CD14-positive monocyte (primary cell): ENCODE data around the gene RASA2. TPM values are rescaled to one million over a fixed set of nuclear protein-coding genes. Genes with fewer than 3 reads are reported as not detected.

ENCODE experiments used
- DNase-seq, 3 donors: peaks; one replicate each; pipeline ENCODE4 v3.0.0-alpha.2; 2011 to 2022
- H2AFZ ChIP-seq: 2 replicates; pipeline ENCODE4 v1.6.0; 2012; ENCODE audit warnings: mild to moderate bottlenecking, low read depth, low read length, inconsistent platforms; ENCODE audit not compliant: insufficient read depth, poor library complexity, severe bottlenecking
- H3K27ac ChIP-seq, 2 donors: 1 replicate in 1 of 2; 2 replicates in 1 of 2; pipeline ENCODE4 v1.5.1; 2012 to 2013; ENCODE audit warnings: low read length in 2 of 2, control low read depth in 1 of 2, inconsistent platforms in 1 of 2, low read depth in 1 of 2, mild to moderate bottlenecking in 1 of 2
- H3K27me3 ChIP-seq, 2 donors: one replicate each; pipeline versions ENCODE4 v1.6.0 to v1.6.1; 2011 to 2013; ENCODE audit warnings: low read length in 2 of 2; ENCODE audit not compliant: control insufficient read depth in 2 of 2, insufficient read depth in 2 of 2
- H3K36me3 ChIP-seq, 2 donors: replicated peaks in 1 of 2; 1 replicate in 1 of 2; 2 replicates in 1 of 2; pipeline versions ENCODE4 v1.5.1 to v1.6.1; 2012 to 2013; ENCODE audit warnings: low read length in 2 of 2, control low read depth in 1 of 2, inconsistent platforms in 1 of 2, mild to moderate bottlenecking in 1 of 2; ENCODE audit not compliant: insufficient read depth in 2 of 2, control insufficient read depth in 1 of 2
- H3K4me1 ChIP-seq, 2 donors: 1 replicate in 1 of 2; 2 replicates in 1 of 2; pipeline versions ENCODE4 v1.5.1 to v1.6.1; 2012 to 2013; ENCODE audit warnings: low read length in 2 of 2, control low read depth in 1 of 2, inconsistent platforms in 1 of 2, mild to moderate bottlenecking in 1 of 2, moderate library complexity in 1 of 2; ENCODE audit not compliant: insufficient read depth in 2 of 2, control insufficient read depth in 1 of 2
- H3K4me2 ChIP-seq: replicated peaks from 2 replicates; pipeline ENCODE3; 2012; ENCODE audit warnings: low read length, moderate library complexity, mild to moderate bottlenecking; ENCODE audit not compliant: poor library complexity, severe bottlenecking; ENCODE audit errors: extremely low read depth
- H3K4me3 ChIP-seq, 3 experiments: fragments of 200-600 bp in 1 of 3; sonication (generic) in 1 of 3; replicated peaks in 1 of 3; 1 replicate in 2 of 3; 2 replicates in 1 of 3; pipeline ENCODE4 v1.5.1; 2011 to 2013; ENCODE audit warnings: low read length in 3 of 3, mild to moderate bottlenecking in 3 of 3, control low read depth in 2 of 3, low read depth in 2 of 3, inconsistent platforms in 1 of 3, moderate library complexity in 1 of 3
- H3K79me2 ChIP-seq: 2 replicates; pipeline ENCODE4 v1.6.0; 2012; ENCODE audit warnings: mild to moderate bottlenecking, control low read depth, inconsistent platforms, low read length, moderate library complexity; ENCODE audit not compliant: insufficient read depth
- H3K9ac ChIP-seq: 2 replicates; pipeline ENCODE4 v1.6.0; 2017; ENCODE audit warnings: low read length, mild to moderate bottlenecking; ENCODE audit not compliant: insufficient read depth, poor library complexity, severe bottlenecking
- H3K9me3 ChIP-seq, 2 donors: replicated peaks in 1 of 2; 1 replicate in 1 of 2; 2 replicates in 1 of 2; pipeline versions ENCODE4 v1.5.1 to v1.6.1; 2012 to 2013; ENCODE audit warnings: low read length in 2 of 2, control low read depth in 1 of 2; ENCODE audit not compliant: control insufficient read depth in 1 of 2, insufficient read depth in 1 of 2
- H4K20me1 ChIP-seq: 2 replicates; pipeline ENCODE4 v1.6.0; 2012; ENCODE audit warnings: mild to moderate bottlenecking, low read length, control low read depth, moderate library complexity; ENCODE audit not compliant: insufficient read depth
- H3K27ac Mint-ChIP-seq, 7 donors: one replicate each; pipeline ENCODE4 v1.8.0; 2020; ENCODE audit warnings: mild to moderate bottlenecking in 7 of 7, mixed read lengths in 7 of 7, moderate library complexity in 6 of 7, inconsistent platforms in 2 of 7
- H3K27me3 Mint-ChIP-seq, 3 donors: one replicate each; pipeline ENCODE4 v1.8.0; 2021 to 2022; ENCODE audit warnings: low read depth in 3 of 3, mild to moderate bottlenecking in 3 of 3, mixed read lengths in 3 of 3, moderate library complexity in 3 of 3, inconsistent platforms in 1 of 3
- H3K36me3 Mint-ChIP-seq, 2 donors: one replicate each; pipeline ENCODE4 v1.8.0; 2020; ENCODE audit warnings: mixed read lengths in 2 of 2, inconsistent platforms in 1 of 2, mild to moderate bottlenecking in 1 of 2
- H3K4me1 Mint-ChIP-seq: one replicate; pipeline ENCODE4 v1.8.0; 2020; ENCODE audit warnings: mild to moderate bottlenecking, mixed read lengths
- H3K4me3 Mint-ChIP-seq, 2 donors: one replicate each; pipeline ENCODE4 v1.8.0; 2020; ENCODE audit warnings: mild to moderate bottlenecking in 2 of 2, mixed read lengths in 2 of 2, moderate library complexity in 1 of 2
- H3K9me3 Mint-ChIP-seq, 7 donors: one replicate each; pipeline ENCODE4 v1.8.0; 2020 to 2022; ENCODE audit warnings: mixed read lengths in 7 of 7, mild to moderate bottlenecking in 6 of 7, moderate library complexity in 6 of 7, inconsistent platforms in 2 of 7
- CTCF ChIP-seq: fragments of 200-600 bp; IDR thresholded peaks from one replicate; pipeline ENCODE4 v1.8.0; 2022; ENCODE audit warnings: antibody characterized with exemption, mild to moderate bottlenecking
- WGBS: methylation state at CpG from one replicate; pipeline ENCODE4 v1.1.5; 2013; ENCODE audit warnings: missing lambda C conversion rate; ENCODE audit not compliant: insufficient coverage; 5-methylcytosine and 5-hydroxymethylcytosine counted together
- intact Hi-C, 2 donors: fragments of 100-400 bp; cut with micrococcal nuclease; formaldehyde crosslinking; loops; one replicate each; pipeline versions ENCODE4 v1.15.0 to v1.15.1; 2023
- polyA plus RNA-seq, 3 donors: library from polyadenylated mRNA; depleted of rRNA in 1 of 3; unstranded in 2 of 3; stranded (reverse) in 1 of 3; fragments of 300-500 nt in 2 of 3; fragments of >200 nt in 1 of 3; fragmentation: Illumina TruSeq in 2 of 3; gene quantifications; 1 replicate in 2 of 3; 2 replicates in 1 of 3; pipeline ENCODE4 v1.2.3, GENCODE V29; 2012 to 2021

Gene RASA2
- polyA plus RNA-seq, 3 donors, result 7.0 to 13.5 (median 8.8) TPM

- Histone ChIP-seq H3K4me2 (no peak overlapping the region), H3K4me1 (peaks cover 6 to 15% of the 10 kb centered on the region in 2 donors), H3K9ac (no peak overlapping the region), H3K9me3 (peaks cover 3 to 18% of the 10 kb centered on the region in 2 donors), H4K20me1 (peaks cover 4% of the 10 kb centered on the region), H2AFZ (no peak overlapping the region), H3K36me3 (peaks cover 34 to 66% of the 10 kb centered on the region in 2 donors), H3K4me3 (no peak overlapping the region), H3K79me2 (no peaks in the 10 kb centered on the region), H3K27ac (no peak overlapping the region), H3K27me3 (no peaks in the 10 kb centered on the region)
- Mint-ChIP-seq H3K27ac (no peak overlapping the region), H3K36me3 (peaks cover 66 to 75% of the 10 kb centered on the region in 2 donors), H3K4me1 (peaks cover 30% of the 10 kb centered on the region), H3K4me3 (no peak overlapping the region), H3K9me3 (peaks cover 7 to 22% (median 14%) of the 10 kb centered on the region in 7 donors), H3K27me3 (no peaks in the 10 kb centered on the region)
- no peak for DNase-seq
- TF ChIP-seq CTCF, result no peak
- no CpG with 5 or more reads among the region's 2 CpGs for WGBS
- intact Hi-C loops, result no loop called here
These were observed 55.6 kb downstream of the RASA2 start for GRCh38 chr3:141542202-141542969.

GRCh38 chr3:141542989-141543388 is 56.2 kb downstream of the RASA2 start:
- Histone ChIP-seq H3K36me3 (peaks cover 34 to 67% of the 10 kb centered on the region in 2 donors), H3K9ac (no peak overlapping the region), H3K27me3 (no peaks in the 10 kb centered on the region), H3K27ac (no peak overlapping the region), H4K20me1 (peaks cover 4% of the 10 kb centered on the region), H3K79me2 (peaks cover 2% of the 10 kb centered on the region), H2AFZ (no peak overlapping the region), H3K4me2 (no peak overlapping the region), H3K4me3 (no peak overlapping the region), H3K4me1 (peaks cover 6 to 15% of the 10 kb centered on the region in 2 donors), H3K9me3 (peaks cover 3 to 18% of the 10 kb centered on the region in 2 donors)
- Mint-ChIP-seq H3K9me3 (peaks cover 12 to 28% (median 20%) of the 10 kb centered on the region in 7 donors), H3K4me1 (peaks cover 30% of the 10 kb centered on the region), H3K36me3 (peaks cover 68 to 77% of the 10 kb centered on the region in 2 donors), H3K27me3 (no peaks in the 10 kb centered on the region), H3K4me3 (no peak overlapping the region), H3K27ac (no peak overlapping the region)
- DNase-seq, result no peak
- intact Hi-C loops, result no loop called here
- peak; percentile 30 for TF ChIP-seq CTCF
